Measurements from ENCODE around the gene ALG5. TPM values are rescaled to one million over a fixed set of nuclear protein-coding genes. Genes with fewer than 3 reads are reported as not detected.

Gene ALG5, protein sequence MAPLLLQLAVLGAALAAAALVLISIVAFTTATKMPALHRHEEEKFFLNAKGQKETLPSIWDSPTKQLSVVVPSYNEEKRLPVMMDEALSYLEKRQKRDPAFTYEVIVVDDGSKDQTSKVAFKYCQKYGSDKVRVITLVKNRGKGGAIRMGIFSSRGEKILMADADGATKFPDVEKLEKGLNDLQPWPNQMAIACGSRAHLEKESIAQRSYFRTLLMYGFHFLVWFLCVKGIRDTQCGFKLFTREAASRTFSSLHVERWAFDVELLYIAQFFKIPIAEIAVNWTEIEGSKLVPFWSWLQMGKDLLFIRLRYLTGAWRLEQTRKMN
- 7.9 TPM for total RNA-seq
- long read RNA-seq, transcript ALG5-201 (10 exons, 1,154 nt) = major isoform, 26 of 29 reads
- long read RNA-seq, partial matches to known transcripts = 0 of 29 reads
- long read RNA-seq, other reads (novel, unspliced or antisense) = 3 of 29 reads

DNA sequence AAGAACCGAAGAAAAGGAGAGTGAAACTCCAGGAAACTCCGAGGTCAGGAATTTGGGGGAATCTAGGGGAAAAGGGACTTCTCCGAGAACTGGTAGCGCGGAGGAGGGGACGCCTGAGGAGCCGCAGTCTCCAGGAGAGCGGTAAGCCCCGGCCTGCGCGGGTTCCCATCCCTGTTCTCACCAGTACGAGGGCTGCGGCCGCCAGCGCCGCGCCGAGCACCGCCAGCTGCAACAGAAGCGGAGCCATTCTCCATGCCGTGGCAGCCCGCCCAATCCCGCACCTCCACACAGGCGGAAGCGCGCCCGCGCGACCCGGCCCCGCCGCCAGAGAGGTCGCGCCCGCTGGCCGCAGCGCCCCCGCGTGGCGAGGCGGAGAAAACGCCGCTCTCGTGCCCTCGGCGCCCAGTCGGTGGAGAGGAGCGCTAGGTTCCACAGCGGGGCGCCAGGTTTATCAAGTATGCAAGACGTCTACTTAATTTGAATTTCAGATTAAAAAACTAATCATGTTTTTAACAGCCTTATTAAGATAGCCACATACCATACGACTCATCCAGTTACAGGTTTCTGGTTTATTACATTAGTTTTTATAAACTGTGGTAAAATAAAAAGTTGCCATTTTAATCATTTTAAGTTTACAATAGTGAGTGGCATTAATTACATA is at the start of gene ALG5:
Gene ALG5 (minus strand): TSS at position 287 of the 661 bp plus-strand sequence. CDS start 40 bp downstream, at position 247.
- intact Hi-C loops (cut with micrococcal nuclease) = no loop called here
- ATAC-seq (peak; percentile 93), DNase-seq (peak; percentile 95)

- no peak for DNase-seq
- no peak for ATAC-seq
- intact Hi-C loops (cut with micrococcal nuclease) = loop anchor here (5.0 kb wide), 1 partner anchor 41 kb away; no protein-coding TSS in a partner anchor
Measured at GRCh38 chr13:37047846-37048245, 48.7 kb upstream of the ALG5 start.

DNA sequence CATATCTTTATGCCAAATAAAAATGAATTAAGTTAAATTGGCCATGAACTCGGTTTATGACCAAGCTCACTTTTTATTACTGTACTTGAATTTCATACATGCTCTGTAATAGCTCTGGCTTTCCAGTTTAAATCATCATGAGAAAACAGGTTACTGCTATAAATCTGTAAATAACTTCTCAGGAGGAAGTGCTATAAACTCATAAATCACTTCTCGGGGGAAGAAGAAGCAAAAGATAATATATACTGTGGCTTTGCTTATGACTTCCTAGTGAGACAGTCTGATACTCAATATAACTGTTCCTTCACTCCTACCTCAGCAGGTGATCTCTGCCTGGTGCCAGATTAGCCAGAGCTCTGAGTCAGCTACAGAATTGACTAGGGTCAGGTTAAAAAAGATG is 47.9 kb upstream of the ALG5 start:
- DNase-seq (no peak), ATAC-seq (no peak)
- intact Hi-C loops (cut with micrococcal nuclease) = loop anchor here (5.0 kb wide), 1 partner anchor 40 kb away; no protein-coding TSS in a partner anchor

- intact Hi-C loops (cut with micrococcal nuclease) = loop anchor here (5.0 kb wide), 1 partner anchor 39 kb away; no protein-coding TSS in a partner anchor
- no peak for ATAC-seq
- no peak for DNase-seq
Measured at GRCh38 chr13:37046062-37046461, 46.9 kb upstream of the ALG5 start.

DNA sequence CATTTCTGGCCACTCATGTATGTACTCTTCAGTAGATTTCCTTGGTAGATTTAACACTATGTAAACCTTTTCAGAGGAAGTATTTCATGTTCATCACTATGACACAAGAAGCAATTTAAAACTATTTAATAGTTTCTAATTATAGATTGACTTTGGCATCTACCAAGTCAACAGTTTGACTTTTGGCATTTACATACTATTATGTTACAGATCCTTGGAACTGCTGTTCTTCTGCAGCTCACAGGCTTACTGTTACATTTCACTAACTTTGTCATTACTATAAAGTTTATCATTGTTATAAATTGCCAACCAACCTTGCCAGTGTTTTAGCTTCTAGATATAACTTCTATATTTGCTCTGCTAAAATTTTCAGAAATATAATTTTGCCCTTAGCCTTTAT is 41.6 kb upstream of the ALG5 start:
- ATAC-seq (no peak), DNase-seq (no peak)
- intact Hi-C loops (cut with micrococcal nuclease) = no loop called here

GRCh38 chr13:37039896-37040295 is 40.8 kb upstream of the ALG5 start:
- DNase-seq (no peak), ATAC-seq (no peak)
- intact Hi-C loops (cut with micrococcal nuclease) = no loop called here

- no peak for ATAC-seq
- DNase-seq = no peak
- intact Hi-C loops (cut with micrococcal nuclease) = no loop called here
Measured at GRCh38 chr13:37037241-37037640, 38.1 kb upstream of the ALG5 start.

DNA sequence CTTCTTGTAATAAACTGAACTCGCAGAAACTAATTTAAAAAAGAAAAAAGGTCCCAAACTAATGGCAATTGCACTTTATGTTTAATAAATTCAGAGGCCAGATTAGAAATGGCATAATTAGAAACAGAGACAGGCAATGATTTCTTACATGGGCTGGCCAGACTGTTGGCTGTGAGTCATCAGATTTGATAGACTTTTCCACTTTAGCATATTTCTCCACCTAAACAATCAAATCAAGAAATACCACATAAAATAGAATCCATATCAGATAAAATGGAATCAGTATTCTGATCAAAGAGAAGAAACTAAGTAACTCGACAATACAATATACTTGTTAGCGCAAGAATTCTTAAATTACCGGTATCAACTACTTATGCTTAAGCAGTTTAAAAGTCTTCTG is 30.5 kb upstream of the ALG5 start:
- DNase-seq (no peak), ATAC-seq (no peak)
- intact Hi-C loops (cut with micrococcal nuclease) = no loop called here

GRCh38 chr13:37027639-37028038 is 28.5 kb upstream of the ALG5 start:
- no peak for DNase-seq
- intact Hi-C loops (cut with micrococcal nuclease) = no loop called here
- ATAC-seq = no peak

DNA sequence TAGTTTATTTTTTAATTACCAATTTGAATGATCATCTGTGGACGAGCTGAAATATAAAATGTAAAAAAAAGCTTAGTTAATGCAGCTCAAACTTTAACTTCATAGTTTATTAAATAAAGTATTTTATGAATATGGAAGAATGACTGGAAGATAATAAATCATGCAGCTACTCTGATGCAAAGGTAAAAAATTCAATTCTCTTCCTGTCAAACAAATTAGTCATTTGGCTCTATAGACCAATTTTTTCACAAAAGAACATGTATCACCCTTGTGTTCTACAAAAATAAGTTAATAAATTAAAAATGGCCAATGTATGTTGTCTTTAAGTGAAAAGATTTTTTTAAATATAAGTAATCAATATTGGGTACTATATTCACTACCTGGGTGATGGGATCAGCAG is 27.6 kb upstream of the ALG5 start:
- intact Hi-C loops (cut with micrococcal nuclease) = no loop called here
- DNase-seq (no peak), ATAC-seq (no peak)

DNA sequence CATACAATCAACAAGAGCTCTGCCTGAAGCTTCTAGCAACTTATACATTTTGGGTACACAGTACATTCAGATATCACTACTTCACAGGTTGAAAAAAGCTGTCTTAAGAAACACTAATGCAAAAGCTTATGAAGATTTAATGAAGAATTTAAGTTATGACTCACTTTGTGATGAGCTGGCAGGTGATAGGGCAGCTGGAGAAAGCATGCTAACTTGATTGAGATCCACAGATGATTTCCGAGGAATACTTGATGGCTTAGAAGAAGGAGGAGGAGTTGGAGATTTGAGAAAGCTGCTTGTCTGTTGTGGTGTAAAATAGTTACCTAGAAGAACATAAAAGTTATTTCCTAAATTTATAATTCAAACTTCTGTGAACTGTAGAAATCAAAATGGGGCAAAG is 24.7 kb upstream of the ALG5 start:
- intact Hi-C loops (cut with micrococcal nuclease) = loop anchor here (1.0 kb wide), 1 partner anchor 12 kb away; no protein-coding TSS in a partner anchor
- ATAC-seq (no peak), DNase-seq (no peak)

DNA sequence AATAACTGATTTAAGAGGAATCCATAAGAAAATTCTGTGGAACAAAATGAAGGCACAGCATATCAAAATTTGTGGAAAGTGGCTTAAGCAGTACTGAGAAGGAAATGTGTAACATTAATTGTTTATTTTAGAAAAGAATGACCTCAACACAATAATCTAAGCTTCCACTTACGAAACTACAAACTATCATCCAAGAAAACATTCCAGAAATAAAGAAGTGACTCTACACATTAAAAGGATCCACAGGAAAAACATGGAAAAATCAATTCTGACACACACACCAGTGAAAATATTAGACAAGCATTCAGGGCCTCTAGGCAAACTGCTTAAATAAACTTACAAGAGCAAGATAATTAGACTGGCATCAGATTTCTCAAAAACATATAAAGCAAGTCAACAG is 15.5 kb upstream of the ALG5 start:
- intact Hi-C loops (cut with micrococcal nuclease) = no loop called here
- ATAC-seq (no peak), DNase-seq (no peak)

DNA sequence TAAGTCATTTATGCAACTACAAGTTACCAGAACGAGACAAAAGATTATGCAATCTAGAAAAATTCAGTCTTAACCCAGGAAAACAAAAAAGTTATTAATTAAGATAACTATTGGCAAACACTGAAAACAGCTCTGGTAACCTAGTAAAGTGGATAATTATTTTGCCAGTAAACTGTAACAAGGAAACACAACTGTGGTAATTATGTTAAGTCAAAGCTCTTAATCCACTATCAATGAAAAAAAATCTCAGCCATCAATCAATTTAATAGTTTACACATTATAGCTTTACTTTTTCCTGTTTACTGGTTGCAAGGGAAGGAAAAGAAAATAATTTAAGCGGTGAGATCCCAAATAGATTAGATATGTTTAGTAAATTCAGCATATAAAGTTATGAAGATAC is 12.6 kb upstream of the ALG5 start:
- intact Hi-C loops (cut with micrococcal nuclease) = loop anchor here (1.0 kb wide), 1 partner anchor 12 kb away; no protein-coding TSS in a partner anchor
- ATAC-seq (no peak), DNase-seq (no peak)

DNA sequence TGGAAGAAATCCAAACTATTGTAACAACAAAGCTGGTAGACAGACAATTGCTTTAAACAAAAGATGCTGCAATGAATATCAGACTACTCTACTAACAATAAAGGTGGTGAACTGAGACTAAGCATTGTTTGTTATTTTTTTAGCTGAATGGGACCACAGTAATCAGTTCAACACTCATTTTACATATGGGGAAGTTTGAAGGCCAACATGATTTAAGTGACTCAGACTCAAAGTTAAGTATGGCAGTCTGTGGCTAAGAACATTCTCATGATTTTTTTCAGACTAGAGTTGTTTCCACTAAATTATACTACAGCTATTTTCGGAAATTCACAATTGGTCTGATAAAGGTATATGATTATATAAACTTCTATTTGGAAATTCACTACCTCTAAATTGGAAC is 11.9 kb upstream of the ALG5 start:
- no peak for DNase-seq
- intact Hi-C loops (cut with micrococcal nuclease) = no loop called here
- ATAC-seq = no peak

DNA sequence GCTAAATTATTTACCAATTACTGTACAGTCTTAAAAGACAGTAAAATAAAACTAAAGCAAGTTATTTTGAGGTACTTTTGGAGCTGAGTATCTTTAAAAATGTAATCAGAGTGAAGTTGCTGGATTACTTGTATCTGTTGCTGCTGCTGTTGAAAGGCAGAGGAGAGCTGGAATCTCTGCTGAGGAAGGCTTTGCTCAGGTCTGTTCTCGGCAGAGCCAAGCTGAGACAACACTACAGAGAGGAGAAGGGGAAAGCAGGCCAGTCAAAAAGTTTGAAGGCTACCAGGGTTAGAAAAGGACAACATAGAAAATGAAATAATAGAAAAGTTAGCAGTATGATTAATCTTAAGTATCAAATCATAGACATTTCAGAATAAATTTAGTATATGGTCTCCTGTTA is 11.3 kb upstream of the ALG5 start:
- no peak for DNase-seq
- intact Hi-C loops (cut with micrococcal nuclease) = no loop called here
- no peak for ATAC-seq

GRCh38 chr13:37009692-37010091 is 10.6 kb upstream of the ALG5 start:
- ATAC-seq (no peak), DNase-seq (no peak)
- intact Hi-C loops (cut with micrococcal nuclease) = loop anchor here (5.0 kb wide), 1 partner anchor 38 kb away; no protein-coding TSS in a partner anchor

- ATAC-seq (no peak), DNase-seq (no peak)
- intact Hi-C loops (cut with micrococcal nuclease) = no loop called here
Measured at GRCh38 chr13:37001921-37002250, 2.7 kb upstream of the ALG5 start.

DNA sequence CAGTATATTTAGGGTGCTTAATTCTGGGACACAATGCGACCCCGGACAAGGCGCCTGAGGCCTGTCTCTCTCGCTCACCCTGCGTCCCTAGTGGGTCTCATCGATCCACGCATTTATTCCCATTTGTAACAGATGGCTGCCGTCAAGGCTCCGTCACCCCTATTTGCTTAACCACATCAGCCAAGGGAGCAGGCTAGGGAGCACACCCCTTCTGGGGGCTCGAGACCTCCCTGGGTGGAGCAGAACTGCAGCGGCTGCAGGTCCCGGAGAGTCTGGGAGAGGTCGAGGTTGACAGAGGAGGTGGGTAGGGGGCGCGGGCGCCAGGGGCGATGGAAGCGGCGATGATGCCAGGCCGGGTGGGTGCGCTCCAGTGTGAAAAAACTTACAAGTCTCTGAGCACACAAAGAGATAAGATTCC is 507 bp downstream of the ALG5 start:
- ATAC-seq (peak; percentile 2), DNase-seq (peak; percentile 33)
- intact Hi-C loops (cut with micrococcal nuclease) = no loop called here

DNA sequence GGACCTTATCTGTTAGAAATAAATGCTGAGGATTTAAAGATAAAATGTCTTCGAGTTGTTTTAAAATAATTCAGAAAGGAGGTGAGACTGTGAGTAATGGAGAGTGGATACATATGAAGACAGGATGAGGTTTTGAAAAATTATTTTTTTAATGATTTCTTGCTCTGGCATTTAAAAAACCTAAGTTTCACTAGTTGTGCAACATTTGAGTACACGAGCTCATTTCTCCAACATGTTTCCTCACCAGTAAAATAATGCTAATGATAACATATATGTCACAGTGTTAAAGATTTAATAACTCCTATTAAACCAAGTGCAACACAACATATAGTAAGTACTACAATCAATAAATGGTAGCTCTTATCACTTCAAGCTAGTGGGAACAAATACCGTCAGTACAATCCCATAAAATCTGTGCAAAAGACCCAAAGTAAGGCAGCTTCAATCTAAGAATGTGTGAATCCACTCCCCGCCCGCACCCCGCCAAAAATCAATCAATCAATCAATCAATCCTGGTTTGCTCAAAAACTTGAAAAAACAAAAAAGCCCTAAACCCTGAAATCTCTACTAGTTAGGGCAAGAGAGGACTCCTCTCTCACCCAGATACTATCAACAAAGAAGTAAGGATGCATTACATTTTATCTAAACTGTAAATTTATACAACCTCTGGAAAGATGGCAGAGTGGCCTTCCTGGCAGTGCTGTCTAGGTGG is 1.3 kb downstream of the ALG5 start:
- DNase-seq = no peak
- intact Hi-C loops (cut with micrococcal nuclease) = no loop called here
- ATAC-seq = no peak

- DNase-seq (no peak), ATAC-seq (no peak)
- intact Hi-C loops (cut with micrococcal nuclease) = no loop called here
Measured at GRCh38 chr13:36992362-36992761, 6.8 kb downstream of the ALG5 start.

All from left ventricle myocardium superior (tissue), 1 donor.